Epithelial cell of proximal tubule (primary cell): ENCODE data around the gene SOHLH1. TPM values are rescaled to one million over a fixed set of nuclear protein-coding genes. Genes with fewer than 3 reads are reported as not detected.

ENCODE experiments used
- DNase-seq: peaks from one replicate; pipeline ENCODE4 v3.0.0-alpha.2; 2011; ENCODE audit warnings: low read depth
- H3K4me3 ChIP-seq: 2 replicates; pipeline ENCODE4 v1.5.1; 2011; ENCODE audit warnings: low read depth, mild to moderate bottlenecking, low read length
- CTCF ChIP-seq: conservative IDR thresholded peaks from 2 replicates; pipeline ENCODE4 v1.5.1; 2012; ENCODE audit warnings: low read depth, mild to moderate bottlenecking, low read length
- total RNA-seq: library from RNA; depleted of rRNA; stranded (reverse); fragments of >200 nt; gene quantifications from 2 replicates; pipeline ENCODE4 v1.2.3, GENCODE V29; 2015

The SOHLH1 gene
- total RNA-seq, 1 donor from 2014 or later, result not detected

GRCh38 chr9:135737840-135738521, 38.7 kb upstream of the SOHLH1 start:
- no peak for TF ChIP-seq CTCF

GRCh38 chr9:135736979-135737839, 37.9 kb upstream of the SOHLH1 start:
- no peak for DNase-seq
- no peak for TF ChIP-seq CTCF

More at GRCh38 chr9:135737840-135738521, 38.7 kb upstream of the SOHLH1 start:
- DNase-seq, result no peak
- H3K4me3 ChIP-seq, result no peak overlapping the region

GRCh38 chr9:135736272-135736978, 37.1 kb upstream of the SOHLH1 start:
- no peak for DNase-seq
- no peak overlapping the region for H3K4me3 ChIP-seq

More at GRCh38 chr9:135736979-135737839, 37.9 kb upstream of the SOHLH1 start:
- H3K4me3 ChIP-seq, result no peak overlapping the region

GRCh38 chr9:135734616-135735144, 35.4 kb upstream of the SOHLH1 start:
- TF ChIP-seq CTCF, result no peak
- no peak overlapping the region for H3K4me3 ChIP-seq
- DNase-seq, result no peak

More at GRCh38 chr9:135736272-135736978, 37.1 kb upstream of the SOHLH1 start:
- TF ChIP-seq CTCF, result no peak

- no peak for TF ChIP-seq CTCF
Observed at GRCh38 chr9:135732569-135733257, 33.4 kb upstream of the SOHLH1 start.

GRCh38 chr9:135731454-135731853, 32.2 kb upstream of the SOHLH1 start:
- DNase-seq, result no peak
- no peak for TF ChIP-seq CTCF
- no peak overlapping the region for H3K4me3 ChIP-seq

More at GRCh38 chr9:135732569-135733257, 33.4 kb upstream of the SOHLH1 start:
- DNase-seq, result no peak
- H3K4me3 ChIP-seq, result no peak overlapping the region
